Measurements from ENCODE around the gene TNNT2. TPM values are rescaled to one million over a fixed set of nuclear protein-coding genes. Genes with fewer than 3 reads are reported as not detected.

The TNNT2 gene
- total RNA-seq, 1 experiment from 2014 or later, result not detected

DNA sequence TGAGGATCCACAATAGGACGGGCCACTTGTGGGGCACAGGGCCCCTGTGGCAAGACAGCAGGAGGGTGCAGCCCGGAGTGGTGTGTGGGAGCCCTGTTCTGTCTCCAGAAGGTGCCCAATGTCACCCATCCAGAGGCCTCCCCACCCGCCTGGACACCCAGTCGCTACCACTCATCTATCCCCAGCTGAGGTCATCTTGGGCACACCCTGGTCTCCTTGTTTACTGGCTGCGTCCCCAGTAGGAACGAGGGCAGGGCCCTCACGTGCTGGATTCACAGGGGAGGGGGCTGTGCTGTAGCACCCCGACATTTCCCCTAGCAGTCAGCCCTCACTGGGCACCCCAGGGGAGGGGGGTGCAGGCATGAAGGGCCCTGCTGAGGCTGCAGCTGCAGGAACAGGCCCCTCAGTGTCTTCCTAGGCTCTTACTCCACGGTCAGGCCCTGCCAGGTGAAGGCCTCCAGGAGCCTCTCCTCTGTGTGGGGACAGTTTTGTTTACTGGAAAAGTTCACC is 2.3 kb upstream of the TNNT2 start:
- Histone ChIP-seq H3K9me3 (replicated peaks) (no peaks in the 10 kb centered on the region), H3K36me3 (no peaks in the 10 kb centered on the region), H3K27ac (no peak overlapping the region), H3K4me1 (replicated peaks) (peaks cover 9% of the 10 kb centered on the region; the same call in 1 of the 2 replicates), H3K27me3 (replicated peaks) (peaks cover 6% of the 10 kb centered on the region), H3K4me3 (no peak overlapping the region)
- no peak for DNase-seq (ENCODE audit: low read depth in 1 of 2, low spot score in 2 of 2)

DNA sequence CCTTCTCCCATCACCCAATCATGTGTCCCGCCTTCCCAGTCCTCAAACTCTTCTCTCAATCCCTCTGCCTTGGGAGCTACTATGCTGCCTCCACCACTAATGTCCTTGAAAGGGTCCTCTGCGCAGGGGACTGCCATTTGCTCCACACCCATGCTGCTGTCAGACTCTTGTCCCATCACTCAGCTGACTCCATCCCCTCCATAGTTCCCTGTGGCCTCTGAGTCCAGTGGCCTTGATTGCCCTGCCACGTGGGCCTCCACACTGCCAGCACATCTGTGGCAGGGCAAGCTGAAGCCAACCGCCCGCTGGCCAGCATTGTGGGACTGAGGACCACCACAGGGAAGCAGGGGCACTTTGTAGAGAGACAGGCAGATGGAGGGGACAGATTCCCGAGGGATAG is 1.3 kb upstream of the TNNT2 start:
- Histone ChIP-seq H3K4me3 (no peak overlapping the region), H3K9me3 (replicated peaks) (no peaks in the 10 kb centered on the region), H3K27ac (no peak overlapping the region), H3K27me3 (replicated peaks) (peaks cover 12% of the 10 kb centered on the region), H3K36me3 (no peaks in the 10 kb centered on the region), H3K4me1 (replicated peaks) (no peaks in the 10 kb centered on the region)
- DNase-seq (ENCODE audit: low read depth in 1 of 2, low spot score in 2 of 2), result no peak

DNA sequence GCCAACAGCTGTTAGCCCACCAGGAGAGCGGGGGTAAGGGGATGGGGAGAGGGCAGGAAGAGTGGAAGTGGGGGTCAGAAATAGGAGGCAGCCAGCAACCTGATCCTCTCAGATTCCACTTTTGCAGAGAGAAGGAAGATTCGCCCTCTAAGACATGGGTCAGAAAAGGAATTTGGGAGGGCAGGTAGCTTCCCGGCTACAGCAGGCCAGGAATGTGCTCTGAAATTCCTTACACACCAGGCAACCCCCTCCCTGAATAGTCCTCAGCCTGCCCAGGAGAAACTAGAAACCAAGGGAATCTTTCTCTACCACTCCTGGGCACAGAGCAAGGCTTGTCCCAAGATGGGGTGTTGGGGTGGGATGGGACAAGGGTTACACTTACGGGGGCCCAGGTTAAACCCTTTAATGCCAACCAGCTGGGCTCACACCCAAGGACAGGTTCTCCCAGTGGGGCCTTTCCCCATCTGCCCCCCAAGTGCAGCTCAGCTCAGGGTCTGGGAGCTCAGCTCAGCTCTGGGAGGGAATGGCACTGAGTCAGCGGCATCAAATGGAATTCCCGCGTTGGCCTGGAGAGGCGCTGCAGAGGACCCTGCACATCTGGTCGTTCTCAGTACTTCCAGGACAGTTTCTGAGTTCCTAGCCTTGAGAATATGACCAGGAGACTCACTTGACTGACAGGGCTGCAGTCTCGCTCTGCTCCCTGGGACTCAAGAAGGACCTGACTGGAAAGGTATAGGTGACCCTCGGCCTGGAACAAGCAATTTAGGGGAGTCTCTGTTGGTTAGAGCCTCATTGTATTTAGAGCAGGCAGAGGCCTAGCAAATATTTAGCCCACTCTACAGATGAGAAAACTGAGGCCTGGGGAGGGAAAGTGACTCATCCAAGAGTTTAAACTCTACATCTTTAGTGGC is 761 bp downstream of the TNNT2 start:
- H3K4me1 ChIP-seq (replicated peaks), result no peaks in the 10 kb centered on the region
- no peak overlapping the region for H3K27ac ChIP-seq
- H3K27me3 ChIP-seq (replicated peaks), result peaks cover 26% of the 10 kb centered on the region
- no peaks in the 10 kb centered on the region for H3K9me3 ChIP-seq (replicated peaks)
- H3K36me3 ChIP-seq, result no peaks in the 10 kb centered on the region
- H3K4me3 ChIP-seq, result no peak overlapping the region
- no peak for DNase-seq (ENCODE audit: low read depth in 1 of 2, low spot score in 2 of 2)

DNA sequence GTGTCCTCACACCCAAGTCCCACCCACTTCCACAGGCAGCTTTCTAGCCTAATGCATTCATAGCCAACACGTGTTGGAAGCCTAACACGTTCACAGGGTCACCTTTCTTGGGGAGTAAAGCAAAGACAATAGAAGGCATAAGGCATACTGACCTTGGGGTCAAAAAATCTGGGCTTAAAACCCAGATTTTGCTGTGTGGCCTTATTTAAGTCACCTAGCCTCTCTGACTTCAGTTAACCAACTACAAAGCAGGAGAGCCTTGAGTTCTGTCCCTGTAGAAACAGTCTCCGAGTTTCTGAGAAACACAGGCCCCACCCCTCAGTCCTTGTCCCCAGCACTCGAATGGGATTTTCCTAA is 1.4 kb downstream of the TNNT2 start:
- Histone ChIP-seq H3K36me3 (no peaks in the 10 kb centered on the region), H3K27ac (no peak overlapping the region), H3K4me1 (replicated peaks) (no peaks in the 10 kb centered on the region), H3K4me3 (no peak overlapping the region), H3K27me3 (replicated peaks) (peaks cover 32% of the 10 kb centered on the region), H3K9me3 (replicated peaks) (no peaks in the 10 kb centered on the region)
- DNase-seq (ENCODE audit: low read depth in 1 of 2, low spot score in 2 of 2), result no peak

DNA sequence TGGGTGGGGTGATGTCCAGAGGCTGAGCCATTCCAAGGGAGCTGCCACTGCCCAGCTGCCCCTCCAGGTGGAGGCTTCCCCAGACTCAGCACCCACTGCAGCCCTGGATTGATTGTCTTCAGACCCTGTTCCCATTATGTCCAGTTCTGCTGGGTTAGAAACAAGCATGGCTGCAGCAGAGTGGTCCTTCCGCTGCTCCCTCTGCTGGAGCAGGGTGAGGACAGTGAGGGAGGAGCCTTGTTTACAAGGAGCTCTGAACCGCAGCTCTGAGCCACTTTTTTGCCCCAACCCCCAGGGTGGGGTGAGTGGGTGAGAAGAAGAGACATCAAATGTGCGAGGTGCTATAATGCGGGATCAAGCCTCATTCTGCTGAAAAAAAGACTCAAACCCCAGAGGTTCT is 2.3 kb downstream of the TNNT2 start:
- DNase-seq (ENCODE audit: low read depth in 1 of 2, low spot score in 2 of 2), result no peak
- Histone ChIP-seq H3K27ac (no peak overlapping the region), H3K27me3 (replicated peaks) (peaks cover 37% of the 10 kb centered on the region), H3K4me1 (replicated peaks) (no peaks in the 10 kb centered on the region), H3K9me3 (replicated peaks) (no peaks in the 10 kb centered on the region), H3K36me3 (no peaks in the 10 kb centered on the region), H3K4me3 (no peak overlapping the region)

DNA sequence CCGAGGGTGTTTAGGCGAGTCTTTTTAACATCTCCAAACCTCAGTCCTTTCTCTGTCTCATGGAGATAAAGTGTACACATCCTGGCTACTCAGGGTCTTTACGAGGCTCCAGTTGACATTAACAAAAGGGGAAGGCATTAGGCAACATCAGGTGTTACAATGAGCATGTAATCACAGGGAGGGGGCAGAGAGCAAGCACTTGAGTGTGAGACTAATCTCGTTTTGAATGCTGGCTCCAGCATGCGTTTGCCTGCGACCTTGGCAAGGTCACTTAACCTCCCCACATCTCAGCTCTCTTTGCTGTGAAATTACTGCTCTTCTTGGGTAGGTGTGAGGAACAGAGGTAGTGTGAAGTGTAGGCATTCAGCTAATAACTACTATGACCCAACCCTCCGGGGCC is 3.1 kb downstream of the TNNT2 start:
- Histone ChIP-seq H3K4me1 (replicated peaks) (no peaks in the 10 kb centered on the region), H3K27ac (no peak overlapping the region), H3K9me3 (replicated peaks) (no peaks in the 10 kb centered on the region), H3K36me3 (no peaks in the 10 kb centered on the region), H3K27me3 (replicated peaks) (peaks cover 38% of the 10 kb centered on the region), H3K4me3 (no peak overlapping the region)
- DNase-seq (ENCODE audit: low read depth in 1 of 2, low spot score in 2 of 2), result no peak

DNA sequence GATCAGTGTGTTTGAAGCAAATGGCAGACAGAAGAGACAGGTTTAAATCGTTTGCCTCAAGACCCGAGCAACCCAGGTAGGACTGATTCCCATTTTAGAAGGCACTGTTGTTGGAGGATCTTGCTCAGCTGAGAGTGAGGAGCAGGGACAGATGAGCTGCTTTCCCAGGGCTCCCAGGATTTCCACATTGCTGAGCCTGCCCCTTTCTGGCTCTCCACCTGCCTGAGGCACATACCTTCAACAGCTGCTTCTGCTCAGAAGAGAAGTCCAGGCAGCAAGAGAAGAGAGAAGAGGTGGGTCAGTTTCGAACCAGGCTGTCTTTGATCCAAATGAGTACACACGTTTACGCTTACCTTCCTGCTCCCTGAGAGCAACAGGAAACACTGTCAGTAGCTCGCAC is 5.7 kb downstream of the TNNT2 start:
- peaks cover 39% of the 10 kb centered on the region for H3K27me3 ChIP-seq (replicated peaks)
- H3K4me1 ChIP-seq (replicated peaks), result no peaks in the 10 kb centered on the region
- H3K9me3 ChIP-seq (replicated peaks), result no peaks in the 10 kb centered on the region
- no peak overlapping the region for H3K4me3 ChIP-seq
- H3K27ac ChIP-seq, result no peak overlapping the region
- no peaks in the 10 kb centered on the region for H3K36me3 ChIP-seq
- DNase-seq (ENCODE audit: low read depth in 1 of 2, low spot score in 2 of 2), result no peak

DNA sequence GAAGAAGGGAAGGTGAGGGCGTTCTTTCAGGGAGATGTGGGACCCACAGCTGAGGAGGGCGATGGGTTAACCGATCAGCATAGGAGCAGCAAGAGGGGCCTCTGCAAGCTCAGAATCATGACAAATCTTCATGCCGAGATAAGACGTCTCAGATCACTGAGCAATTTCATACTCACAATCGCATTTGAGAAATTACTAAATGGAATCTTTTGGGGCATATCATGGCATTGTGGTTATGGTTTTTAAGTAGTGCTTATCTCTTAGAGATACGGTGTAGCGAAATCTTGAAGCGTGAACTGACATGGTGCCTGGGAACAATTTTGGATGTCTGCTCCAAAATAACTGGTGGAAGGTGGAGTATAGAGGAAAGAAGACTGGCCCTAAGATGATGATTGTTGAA is 6.2 kb downstream of the TNNT2 start:
- H3K9me3 ChIP-seq (replicated peaks), result no peaks in the 10 kb centered on the region
- DNase-seq (ENCODE audit: low read depth in 1 of 2, low spot score in 2 of 2), result no peak
- no peaks in the 10 kb centered on the region for H3K4me1 ChIP-seq (replicated peaks)
- no peaks in the 10 kb centered on the region for H3K36me3 ChIP-seq
- H3K4me3 ChIP-seq, result no peak overlapping the region
- no peak overlapping the region for H3K27ac ChIP-seq
- H3K27me3 ChIP-seq (replicated peaks), result peaks cover 39% of the 10 kb centered on the region

DNA sequence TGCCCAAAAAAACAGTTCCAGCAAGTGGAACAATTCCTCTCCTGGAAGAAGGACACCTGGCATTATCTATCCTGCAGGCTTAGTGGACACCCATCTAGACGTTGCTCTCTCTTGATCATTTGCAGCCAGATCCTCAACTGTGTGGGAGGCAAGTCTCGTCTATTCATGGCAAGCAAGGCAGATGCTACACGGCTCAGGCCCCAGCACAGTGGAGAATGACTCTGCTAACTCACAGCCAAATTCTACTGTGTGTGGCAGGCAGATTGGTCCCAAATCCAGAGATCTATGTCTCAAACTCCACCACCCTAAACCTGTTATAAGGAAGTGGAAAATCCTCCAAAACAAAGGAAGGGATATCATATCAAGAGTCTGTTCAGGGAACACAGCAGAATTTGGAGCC is 7.0 kb downstream of the TNNT2 start:
- Histone ChIP-seq H3K36me3 (no peaks in the 10 kb centered on the region), H3K27ac (no peak overlapping the region), H3K27me3 (replicated peaks) (peaks cover 39% of the 10 kb centered on the region), H3K4me1 (replicated peaks) (no peaks in the 10 kb centered on the region), H3K9me3 (replicated peaks) (no peaks in the 10 kb centered on the region), H3K4me3 (no peak overlapping the region)
- DNase-seq (ENCODE audit: low read depth in 1 of 2, low spot score in 2 of 2), result no peak

DNA sequence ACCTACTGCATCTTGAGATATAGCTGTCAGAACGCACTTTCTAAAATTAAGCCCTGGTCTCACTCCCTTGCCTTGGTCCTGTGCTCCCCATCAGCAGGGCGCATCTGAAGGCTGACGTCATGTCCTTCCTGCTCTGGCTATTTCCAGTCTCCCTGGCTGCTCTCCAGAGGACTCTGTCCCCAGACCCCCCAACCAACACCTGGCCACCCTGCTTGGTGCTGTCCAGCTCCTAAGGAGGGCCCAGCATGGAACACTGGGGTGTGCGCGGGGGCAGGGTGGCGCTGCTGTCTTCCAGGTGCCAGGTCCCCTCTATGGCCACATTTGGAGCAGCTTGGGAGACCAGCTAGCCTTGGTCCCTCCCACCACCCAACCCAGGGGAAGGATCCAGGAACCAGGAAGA is 8.3 kb downstream of the TNNT2 start:
- no peak overlapping the region for H3K4me3 ChIP-seq
- no peaks in the 10 kb centered on the region for H3K4me1 ChIP-seq (replicated peaks)
- DNase-seq (ENCODE audit: low read depth in 1 of 2, low spot score in 2 of 2), result no peak
- H3K27ac ChIP-seq, result no peak overlapping the region
- H3K27me3 ChIP-seq (replicated peaks), result peaks cover 31% of the 10 kb centered on the region
- no peaks in the 10 kb centered on the region for H3K36me3 ChIP-seq
- H3K9me3 ChIP-seq (replicated peaks), result no peaks in the 10 kb centered on the region

DNA sequence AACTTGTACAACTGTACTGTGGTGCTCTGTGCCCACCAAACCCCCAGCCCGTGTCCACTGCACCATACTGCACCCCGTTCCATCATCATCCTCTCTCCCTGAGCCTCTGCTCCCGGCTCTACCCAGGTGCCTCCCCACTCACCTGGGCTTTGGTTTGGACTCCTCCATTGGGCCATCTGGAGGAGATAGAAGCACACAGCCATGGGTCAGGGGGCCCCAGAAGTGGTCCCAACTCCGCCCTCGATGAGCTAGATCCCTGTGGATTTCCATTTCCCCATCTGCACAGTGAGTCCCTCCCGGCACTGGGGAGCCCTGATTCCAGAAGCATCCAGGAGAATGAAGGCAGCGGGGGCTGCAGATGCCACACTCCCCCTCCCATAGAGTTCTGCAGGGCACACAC is 10.8 kb downstream of the TNNT2 start:
- no peaks in the 10 kb centered on the region for H3K9me3 ChIP-seq (replicated peaks)
- H3K4me1 ChIP-seq (replicated peaks), result no peaks in the 10 kb centered on the region
- H3K36me3 ChIP-seq, result no peaks in the 10 kb centered on the region
- DNase-seq (ENCODE audit: low read depth in 1 of 2, low spot score in 2 of 2), result no peak
- no peak overlapping the region for H3K4me3 ChIP-seq
- H3K27ac ChIP-seq, result no peak overlapping the region
- H3K27me3 ChIP-seq (replicated peaks), result peaks cover 16% of the 10 kb centered on the region

DNA sequence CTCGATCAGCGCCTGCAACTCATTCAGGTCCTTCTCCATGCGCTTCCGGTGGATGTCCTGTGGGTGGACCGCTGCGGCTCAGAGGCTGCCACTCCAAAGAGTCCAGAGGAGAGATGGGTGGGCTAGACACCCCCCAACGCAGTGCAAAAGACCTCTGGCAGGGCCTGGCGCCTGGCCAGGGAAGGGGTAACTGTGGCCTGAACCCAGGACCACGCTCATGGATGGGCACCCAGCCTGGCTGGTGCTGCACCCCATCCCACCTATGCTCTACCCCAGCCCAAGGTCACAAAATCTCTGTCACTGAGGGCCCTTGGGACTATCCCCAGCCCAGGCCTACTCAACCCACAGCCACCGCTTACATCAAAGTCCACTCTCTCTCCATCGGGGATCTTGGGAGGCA is 12.2 kb downstream of the TNNT2 start:
- H3K4me1 ChIP-seq (replicated peaks), result no peaks in the 10 kb centered on the region
- no peak overlapping the region for H3K4me3 ChIP-seq
- H3K9me3 ChIP-seq (replicated peaks), result no peaks in the 10 kb centered on the region
- DNase-seq (ENCODE audit: low read depth in 1 of 2, low spot score in 2 of 2), result no peak
- H3K36me3 ChIP-seq, result no peaks in the 10 kb centered on the region
- H3K27me3 ChIP-seq (replicated peaks), result peaks cover 6% of the 10 kb centered on the region; the same call in 1 of the 2 replicates
- H3K27ac ChIP-seq, result no peak overlapping the region

DNA sequence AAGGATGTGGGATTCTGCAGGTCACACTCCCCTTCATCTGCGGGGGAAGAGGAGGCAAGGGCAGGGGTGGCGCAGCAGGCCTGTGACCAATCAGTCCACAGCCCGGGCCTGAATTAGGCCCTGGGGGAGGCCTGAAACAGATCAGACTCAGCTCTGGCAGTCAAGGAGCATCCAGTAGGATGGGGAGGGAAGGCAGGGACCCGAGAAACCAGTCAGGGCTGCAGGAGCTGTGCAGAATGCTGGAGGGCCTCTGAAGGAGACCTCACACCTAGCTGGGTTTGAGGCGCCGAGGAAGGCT is 12.7 kb downstream of the TNNT2 start:
- no peaks in the 10 kb centered on the region for H3K9me3 ChIP-seq (replicated peaks)
- no peaks in the 10 kb centered on the region for H3K4me1 ChIP-seq (replicated peaks)
- H3K27me3 ChIP-seq (replicated peaks), result peaks cover 4% of the 10 kb centered on the region; the same call in 1 of the 2 replicates
- no peak overlapping the region for H3K27ac ChIP-seq
- no peak overlapping the region for H3K4me3 ChIP-seq
- DNase-seq (ENCODE audit: low read depth in 1 of 2, low spot score in 2 of 2), result no peak
- no peaks in the 10 kb centered on the region for H3K36me3 ChIP-seq

DNA sequence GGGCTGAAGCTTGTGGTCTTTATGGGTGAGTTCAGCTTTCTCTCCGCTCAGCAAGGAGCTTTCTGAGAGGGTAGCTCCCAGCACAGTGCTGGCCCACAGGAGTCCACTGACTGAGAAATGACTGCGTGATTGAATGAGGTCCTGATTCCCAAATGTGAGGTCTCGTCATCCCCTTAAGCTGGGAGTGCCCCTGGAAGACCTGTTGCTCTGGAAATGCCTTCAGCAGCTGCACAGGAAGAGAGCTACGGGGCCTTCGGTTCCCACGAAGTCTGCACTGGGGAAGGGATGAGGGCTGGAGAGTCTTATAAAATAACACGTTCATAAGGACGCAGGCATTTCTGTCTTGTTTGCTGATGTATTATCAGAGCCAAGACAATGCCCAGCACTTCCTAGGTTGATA is 14.0 kb downstream of the TNNT2 start:
- Histone ChIP-seq H3K4me1 (replicated peaks) (0 out of 2 replicates have a peak, but pooled peaks cover 3% of the 10 kb centered on the region), H3K27me3 (replicated peaks) (peaks cover 4% of the 10 kb centered on the region; the same call in 1 of the 2 replicates), H3K36me3 (no peaks in the 10 kb centered on the region), H3K27ac (no peak overlapping the region), H3K9me3 (replicated peaks) (no peaks in the 10 kb centered on the region), H3K4me3 (no peak overlapping the region)
- DNase-seq (ENCODE audit: low read depth in 1 of 2, low spot score in 2 of 2), result no peak

DNA sequence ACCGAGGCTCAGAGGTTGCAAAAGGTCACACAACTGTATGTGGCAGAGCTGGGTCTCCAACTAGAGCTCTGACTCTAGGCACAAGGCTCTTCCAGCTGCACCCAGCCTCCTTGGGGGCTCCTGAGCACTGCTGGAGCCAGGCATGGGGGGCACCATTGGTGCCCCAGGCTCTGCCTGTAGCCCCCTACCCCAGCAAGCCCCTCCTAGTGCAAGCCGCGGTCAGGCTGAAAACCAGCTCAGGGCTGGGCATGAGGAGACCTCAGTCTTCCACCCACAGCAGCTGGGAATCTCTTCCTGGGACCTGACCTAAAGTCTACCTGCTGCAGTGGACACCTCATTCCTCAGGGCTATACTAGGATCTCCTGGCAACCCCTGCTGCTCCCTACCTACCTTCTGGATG is 14.6 kb downstream of the TNNT2 start:
- Histone ChIP-seq H3K9me3 (replicated peaks) (no peaks in the 10 kb centered on the region), H3K36me3 (no peaks in the 10 kb centered on the region), H3K27ac (no peak overlapping the region), H3K27me3 (replicated peaks) (peaks cover 4% of the 10 kb centered on the region; the same call in 1 of the 2 replicates), H3K4me1 (replicated peaks) (peaks cover 3% of the 10 kb centered on the region; the same call in 1 of the 2 replicates), H3K4me3 (no peak overlapping the region)
- no peak for DNase-seq (ENCODE audit: low read depth in 1 of 2, low spot score in 2 of 2)
